A673 (cell line): ENCODE data around the gene UNKL.

Source experiments
- CTCF ChIP-seq: fragments of 300-800, 200-600 bp; sonication (generic); conservative IDR thresholded peaks from 2 replicates; pipeline ENCODE4 v1.5.1; 2017; ENCODE audit warnings: low read depth, mild to moderate bottlenecking, antibody characterized with exemption, low read length, moderate library complexity, mixed read lengths
- EZH2 ChIP-seq: fragments of 200-600 bp; sonication (generic); IDR thresholded peaks from 2 replicates; pipeline ENCODE4 v1.6.1; 2017; ENCODE audit warnings: borderline replicate concordance, low read depth, mild to moderate bottlenecking, mixed read lengths, antibody characterized with exemption, low read length; ENCODE audit not compliant: poor library complexity, severe bottlenecking

- TF ChIP-seq CTCF (no peak), EZH2 (peak; percentile 61)
Observed at GRCh38 chr16:1331712-1332617, 82.5 kb downstream of the UNKL start.
